Mesodermal cell (in vitro differentiated cells): Measurements from ENCODE around the gene CAPN13.

Experiments used
- H3K27ac ChIP-seq: 2 replicates; pipeline ENCODE4 v1.7.0; 2013; ENCODE audit warnings: mild to moderate bottlenecking, low read depth, low read length, moderate library complexity; ENCODE audit not compliant: severe bottlenecking
- H3K36me3 ChIP-seq: 2 replicates; pipeline ENCODE4 v1.7.1; 2013; ENCODE audit warnings: mild to moderate bottlenecking, low read length, moderate library complexity; ENCODE audit not compliant: control insufficient read depth, insufficient read depth
- H3K4me1 ChIP-seq: one replicate; pipeline ENCODE4 v1.7.1; 2013; ENCODE audit warnings: mild to moderate bottlenecking, low read length; ENCODE audit not compliant: insufficient read depth, control insufficient read depth, poor library complexity, severe bottlenecking
- H3K4me3 ChIP-seq: 2 replicates; pipeline ENCODE4 v1.7.0; 2013; ENCODE audit warnings: low read length, control low read depth, mild to moderate bottlenecking; ENCODE audit not compliant: insufficient read depth, poor library complexity, severe bottlenecking; ENCODE audit errors: extremely low read depth
- H3K9me3 ChIP-seq: 2 replicates; pipeline ENCODE4 v1.7.1; 2013; ENCODE audit warnings: mild to moderate bottlenecking, low read length, moderate library complexity; ENCODE audit not compliant: control insufficient read depth
- WGBS, 2 experiments: methylation state at CpG; one replicate each; pipeline ENCODE4 v1.1.5; 2013; ENCODE audit warnings: missing lambda C conversion rate in 2 of 2; ENCODE audit not compliant: insufficient coverage in 2 of 2; 5-methylcytosine and 5-hydroxymethylcytosine counted together

Gene CAPN13

DNA sequence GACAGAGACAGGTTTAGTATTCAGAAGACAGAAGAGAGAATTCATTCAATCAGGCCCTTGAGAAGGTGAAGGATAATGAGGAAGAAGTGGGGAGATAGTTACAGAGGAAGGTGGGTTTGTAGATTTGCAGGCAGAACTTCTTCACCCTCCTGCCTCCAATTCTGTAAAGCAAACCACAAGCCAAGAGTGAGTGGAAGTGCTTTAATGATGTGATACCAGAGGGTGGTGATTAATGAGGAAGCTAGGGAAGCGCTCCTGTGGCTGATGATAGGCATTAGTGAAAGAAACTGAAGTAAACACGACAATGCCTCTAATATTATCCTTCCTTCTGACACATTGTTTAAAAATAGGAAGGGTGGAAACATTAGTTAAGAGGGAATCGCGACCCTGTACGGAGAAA is 78.2 kb downstream of the CAPN13 start:
- H3K36me3 ChIP-seq: no peaks in the 10 kb centered on the region
- no peaks in the 10 kb centered on the region for H3K4me1 ChIP-seq
- H3K4me3 ChIP-seq: no peak overlapping the region
- H3K9me3 ChIP-seq: no peaks in the 10 kb centered on the region
- H3K27ac ChIP-seq: no peak overlapping the region
- WGBS, 2 experiments: no CpG with 5 or more reads among the region's 5 CpGs

DNA sequence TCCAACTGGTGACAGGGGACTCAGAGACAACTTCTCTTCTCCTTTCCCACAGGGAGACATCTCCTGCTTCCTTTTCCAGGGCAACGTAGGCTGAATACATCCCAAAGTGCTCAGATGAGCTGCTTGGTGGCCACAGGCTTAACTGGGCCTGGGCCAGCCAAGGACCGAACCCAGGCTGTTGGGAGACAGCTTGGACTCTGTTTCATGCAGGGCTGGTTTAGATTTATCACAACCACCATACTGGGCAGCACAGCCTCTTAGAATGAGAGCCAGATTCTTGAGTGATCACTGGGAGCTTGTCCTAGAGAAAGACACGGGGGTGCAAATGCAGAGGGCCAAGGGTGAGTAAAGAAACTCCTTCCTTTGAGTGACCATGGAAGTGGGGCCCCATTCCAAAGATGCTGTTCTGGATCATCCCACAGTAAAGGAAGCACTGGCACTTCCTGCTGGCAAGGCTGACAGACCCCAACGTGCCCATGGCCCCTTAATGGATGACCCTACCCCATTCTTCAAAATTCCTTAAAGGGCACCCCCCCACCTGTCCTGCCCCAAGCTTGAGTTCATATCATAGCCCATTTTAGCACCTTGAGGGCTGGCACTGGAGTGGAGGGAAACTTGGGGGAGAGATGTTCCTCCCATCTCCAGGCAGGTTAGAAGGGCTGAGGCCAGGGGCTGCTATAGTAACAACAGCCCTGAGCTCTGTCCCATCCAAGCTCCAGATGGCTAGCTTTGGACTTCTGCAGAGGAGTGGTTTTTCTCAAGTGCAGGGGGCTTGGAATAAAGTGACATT is 84.1 kb downstream of the CAPN13 start:
- H3K36me3 ChIP-seq: no peaks in the 10 kb centered on the region

DNA sequence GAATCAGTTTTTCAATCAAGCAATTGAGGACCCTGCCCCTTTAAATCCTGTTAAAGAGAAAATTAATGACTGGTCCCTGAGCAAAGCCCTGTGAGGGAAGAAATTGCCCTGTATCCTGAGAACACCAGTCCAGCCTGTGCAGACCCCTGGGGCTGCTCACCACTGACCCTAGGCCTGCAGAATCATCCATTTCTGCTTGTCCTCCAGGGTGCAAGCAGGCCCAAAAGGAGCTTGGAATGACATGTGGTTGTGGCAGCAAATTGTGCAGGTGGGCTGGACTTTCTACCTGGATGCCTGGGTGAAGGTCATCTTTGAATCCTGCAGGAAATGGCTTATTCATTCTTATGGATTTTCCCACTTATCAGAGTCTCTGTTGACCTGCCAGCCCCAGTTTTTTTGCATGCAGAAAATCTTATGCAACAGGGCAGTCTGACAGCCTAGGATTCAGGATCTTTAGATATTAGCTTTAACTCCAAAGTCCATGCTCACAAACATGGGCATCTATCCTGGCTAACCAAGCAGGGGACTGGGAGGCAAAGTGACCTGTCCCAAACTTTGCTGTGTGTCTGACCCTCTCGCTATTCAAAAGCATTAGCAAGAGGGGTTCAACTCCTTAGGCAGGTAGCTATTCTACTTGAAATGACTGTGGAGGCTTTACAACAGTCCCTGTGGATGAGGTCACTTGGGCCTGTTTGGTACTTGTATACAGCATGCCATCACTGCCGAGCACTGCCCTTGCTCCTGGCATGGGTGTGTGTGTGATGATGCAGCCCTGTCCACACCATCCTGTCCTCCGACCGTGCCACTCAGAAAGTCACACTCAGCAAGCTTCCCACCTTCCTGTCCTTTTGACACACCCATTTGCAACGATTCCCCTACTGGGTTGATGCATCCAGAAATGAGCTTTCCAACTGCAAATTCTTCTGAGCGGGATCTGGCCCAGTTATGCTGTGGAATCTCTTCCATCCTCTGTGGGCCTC is 85.3 kb downstream of the CAPN13 start:
- H3K4me3 ChIP-seq: no peak overlapping the region
- 91 to 92% methylated on average over 3 to 6 of the region's 6 CpGs for WGBS, 2 experiments
- H3K36me3 ChIP-seq: no peaks in the 10 kb centered on the region
- H3K9me3 ChIP-seq: no peaks in the 10 kb centered on the region
- no peak overlapping the region for H3K27ac ChIP-seq
- no peaks in the 10 kb centered on the region for H3K4me1 ChIP-seq

More for the DNA sequence above, 84.1 kb downstream of the CAPN13 start:
- Histone ChIP-seq H3K9me3 (no peaks in the 10 kb centered on the region), H3K4me3 (no peak overlapping the region), H3K27ac (no peak overlapping the region), H3K4me1 (no peaks in the 10 kb centered on the region)
- WGBS, 2 experiments: 69 to 77% methylated on average over 3 of the region's 4 CpGs

DNA sequence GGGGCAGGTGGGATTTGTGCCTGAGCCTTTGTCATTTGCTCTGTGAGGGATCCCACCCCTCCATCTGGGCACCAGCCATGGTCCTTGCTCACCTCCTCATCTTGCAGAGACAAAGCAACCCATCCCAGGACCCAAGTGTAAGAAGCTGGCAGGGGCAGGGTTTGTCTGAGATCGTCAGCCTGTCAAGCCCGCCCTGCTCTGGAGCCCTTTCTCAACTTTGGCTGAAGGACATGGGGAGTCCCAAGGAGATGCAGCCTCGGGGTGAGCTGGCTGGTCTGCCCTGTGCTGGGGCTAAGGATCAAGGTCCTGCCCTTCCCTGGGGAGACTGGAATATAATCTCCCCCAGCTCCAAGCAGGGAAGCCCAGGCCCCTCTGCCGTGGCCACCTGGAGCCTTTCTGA is 86.0 kb downstream of the CAPN13 start:
- no peak overlapping the region for H3K27ac ChIP-seq
- no peak overlapping the region for H3K4me3 ChIP-seq
- no peaks in the 10 kb centered on the region for H3K4me1 ChIP-seq
- H3K36me3 ChIP-seq: no peaks in the 10 kb centered on the region
- H3K9me3 ChIP-seq: no peaks in the 10 kb centered on the region
- WGBS, 2 experiments: 84 to 88% methylated on average over 4 of the region's 4 CpGs

DNA sequence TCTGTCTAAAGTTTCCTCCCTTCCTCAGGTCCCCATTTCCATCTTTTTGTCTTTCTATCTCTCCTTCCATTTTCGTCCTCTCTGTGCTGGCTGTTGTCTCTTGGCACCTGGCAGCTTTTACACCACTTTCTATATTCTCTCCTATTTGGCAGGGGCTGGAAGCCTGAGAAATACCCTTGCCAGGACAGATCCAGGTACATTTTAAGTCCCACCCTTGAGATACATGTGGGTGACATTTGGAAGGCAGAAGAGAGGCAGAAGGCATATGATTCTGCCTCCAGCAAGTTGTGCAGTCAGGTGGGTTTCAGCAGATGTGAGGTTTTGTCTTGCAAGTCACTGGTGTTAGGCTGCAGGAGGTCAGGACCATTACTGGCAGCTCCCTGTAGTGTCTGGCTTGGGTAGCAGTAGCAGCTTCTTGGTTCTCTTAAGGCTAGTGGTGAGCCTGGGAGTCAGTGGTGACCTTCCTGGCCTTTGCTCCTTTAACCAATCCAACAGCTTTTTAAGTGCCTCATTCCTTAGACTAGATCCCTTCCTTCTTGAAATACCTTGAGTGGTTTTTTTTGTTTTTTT is 90.1 kb downstream of the CAPN13 start:
- Histone ChIP-seq H3K36me3 (no peaks in the 10 kb centered on the region), H3K9me3 (no peaks in the 10 kb centered on the region), H3K4me3 (no peak overlapping the region), H3K27ac (no peak overlapping the region), H3K4me1 (no peaks in the 10 kb centered on the region)
- WGBS, 2 experiments: 40 to 67% methylated on average over 1 of the region's 1 CpG

DNA sequence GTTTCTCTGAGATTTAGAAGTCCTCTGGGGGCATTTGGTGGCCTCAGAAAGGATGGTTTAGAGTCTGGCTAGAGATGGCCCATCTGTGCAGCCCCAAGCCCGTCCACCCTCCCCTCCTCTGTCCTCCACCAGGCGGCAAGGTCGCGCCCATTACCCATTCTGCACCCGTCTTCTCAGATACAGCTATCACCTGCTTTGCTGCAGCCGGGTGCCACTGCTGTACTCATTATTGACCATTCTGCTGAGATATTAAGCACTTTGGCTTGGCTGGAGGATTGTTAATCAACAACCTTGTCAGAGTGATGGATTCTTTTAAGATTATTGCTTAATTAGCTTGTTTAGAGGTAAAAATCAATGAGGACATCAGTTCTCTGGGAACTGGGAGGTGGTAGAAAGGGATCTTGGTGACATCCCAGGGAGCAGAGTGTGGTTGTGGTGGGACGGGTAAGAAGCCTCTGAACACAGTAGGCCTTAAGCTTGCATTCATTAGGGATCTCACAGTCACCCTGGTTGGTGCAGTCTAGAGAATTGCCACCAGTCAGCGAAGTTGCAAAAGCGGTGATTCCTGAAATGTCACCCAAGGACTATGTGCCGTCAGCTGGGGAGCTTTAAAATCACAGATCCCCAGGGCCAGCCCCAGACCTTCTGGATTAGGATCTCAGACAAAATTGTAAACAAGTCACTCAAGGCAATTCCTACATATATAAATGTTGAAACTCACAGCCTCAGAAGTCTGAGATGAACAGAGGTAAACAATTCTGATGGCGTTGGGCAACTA is 90.9 kb downstream of the CAPN13 start:
- Histone ChIP-seq H3K36me3 (no peaks in the 10 kb centered on the region), H3K9me3 (no peaks in the 10 kb centered on the region), H3K4me3 (no peak overlapping the region), H3K27ac (no peak overlapping the region), H3K4me1 (no peaks in the 10 kb centered on the region)
- WGBS, 2 experiments: 93 to 94% methylated on average over 10 to 11 of the region's 11 CpGs

DNA sequence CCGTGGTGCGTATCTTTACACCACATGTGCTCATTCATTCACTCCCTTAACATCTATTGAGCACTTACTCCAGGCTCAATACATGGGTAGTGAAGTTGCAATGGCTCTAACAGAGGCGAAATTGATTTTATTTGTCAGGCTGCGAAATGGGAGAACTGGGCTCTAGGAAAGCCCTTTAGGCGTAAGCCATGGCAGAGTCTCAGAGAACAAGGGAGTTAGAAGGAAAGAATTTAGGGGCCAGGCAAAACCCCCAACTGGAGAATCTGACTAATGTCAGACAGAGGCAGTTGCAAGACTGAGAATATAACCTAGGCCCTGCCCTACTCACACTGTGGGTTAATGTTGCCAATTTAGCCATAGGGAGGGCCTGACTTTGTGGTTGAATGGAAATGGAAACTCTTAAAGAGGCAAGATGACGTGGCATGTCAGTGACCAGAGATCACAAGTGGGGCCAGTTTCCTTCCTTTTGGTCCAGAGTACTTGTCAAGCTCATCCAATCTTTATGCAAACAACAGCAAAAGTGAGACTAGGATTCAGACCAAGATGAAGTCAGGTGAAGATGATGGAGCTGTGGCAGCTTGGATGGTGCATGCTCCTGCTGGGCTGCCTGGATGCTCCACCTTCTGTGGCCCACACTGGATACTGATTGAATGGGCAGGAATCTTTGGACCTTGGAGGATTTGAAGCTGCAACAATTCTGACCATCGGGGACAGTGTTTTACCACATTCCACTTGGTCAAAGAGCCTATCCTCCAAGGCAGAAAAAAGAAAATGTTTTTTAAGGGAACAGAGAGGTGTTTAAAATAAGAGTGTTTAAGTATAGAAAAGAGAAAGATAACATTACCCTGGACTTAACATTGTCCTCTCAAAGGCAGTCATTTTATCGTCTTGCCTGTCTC is 92.2 kb downstream of the CAPN13 start:
- WGBS, 2 experiments: 91 to 93% methylated on average over 5 to 7 of the region's 8 CpGs
- Histone ChIP-seq H3K27ac (no peak overlapping the region), H3K4me3 (no peak overlapping the region), H3K36me3 (no peaks in the 10 kb centered on the region), H3K9me3 (peaks cover 3% of the 10 kb centered on the region), H3K4me1 (no peaks in the 10 kb centered on the region)

DNA sequence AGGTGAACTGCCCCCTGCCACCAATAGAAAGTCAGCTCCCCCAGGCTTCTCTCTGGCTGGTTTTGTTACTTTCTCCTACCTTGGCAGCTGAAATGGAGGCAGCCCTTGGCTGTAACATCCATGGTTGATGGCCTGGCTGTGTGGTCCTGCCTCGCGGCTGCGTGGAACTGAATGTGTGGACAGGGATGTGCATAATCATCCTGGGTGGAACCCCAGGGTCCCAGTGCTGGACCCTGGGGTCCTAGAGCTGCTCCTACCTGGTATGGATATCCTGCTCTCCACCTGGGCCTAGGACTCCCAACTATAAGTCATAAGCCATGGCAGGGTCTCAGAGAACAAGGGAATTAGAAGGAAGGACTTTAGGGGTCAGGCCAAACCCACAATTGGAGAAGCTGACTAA is 93.5 kb downstream of the CAPN13 start:
- no peak overlapping the region for H3K4me3 ChIP-seq
- H3K27ac ChIP-seq: no peak overlapping the region
- no peaks in the 10 kb centered on the region for H3K36me3 ChIP-seq
- no peaks in the 10 kb centered on the region for H3K4me1 ChIP-seq
- peaks cover 3% of the 10 kb centered on the region for H3K9me3 ChIP-seq
- 93 to 100% methylated on average over 2 to 3 of the region's 3 CpGs for WGBS, 2 experiments

DNA sequence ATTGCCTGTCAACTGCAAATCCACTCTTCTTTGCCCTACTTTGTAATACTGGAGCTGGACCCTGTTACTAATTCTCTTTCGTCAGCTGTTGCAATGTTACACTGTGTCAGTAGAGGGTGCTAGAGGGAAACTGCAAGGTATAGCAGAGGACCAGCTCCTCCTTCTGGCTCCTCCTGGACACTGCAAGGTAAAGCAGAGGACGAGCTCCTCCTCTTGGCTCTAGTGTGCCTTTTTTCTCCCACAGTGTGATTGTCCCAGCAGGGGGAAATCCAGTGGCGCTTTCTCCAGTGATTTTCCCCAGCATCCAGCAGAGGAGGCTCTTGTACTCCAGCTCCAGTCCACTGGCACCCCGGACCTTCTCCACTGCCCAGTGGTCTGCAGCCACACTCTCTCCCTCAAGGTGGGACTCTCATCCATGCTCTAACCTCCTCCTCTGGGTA is 95.6 kb downstream of the CAPN13 start:
- Histone ChIP-seq H3K4me1 (no peaks in the 10 kb centered on the region), H3K27ac (no peak overlapping the region), H3K36me3 (no peaks in the 10 kb centered on the region), H3K4me3 (no peak overlapping the region), H3K9me3 (peaks cover 3% of the 10 kb centered on the region)
- 30 to 51% methylated on average over 4 of the region's 4 CpGs for WGBS, 2 experiments
